H9 (cell line): Measurements from ENCODE around the gene DDI2. TPM values are rescaled to one million over a fixed set of nuclear protein-coding genes. Genes with fewer than 3 reads are reported as not detected.

Experiments used
- DNase-seq: peaks from one replicate; pipeline ENCODE4 v3.0.0-alpha.2; 2017
- H2AFZ ChIP-seq: one replicate; pipeline ENCODE4 v1.6.1; 2013; ENCODE audit warnings: mild to moderate bottlenecking, low read length, control low read depth, moderate library complexity
- H2AK5ac ChIP-seq: 2 replicates; pipeline ENCODE4 v1.6.1; 2013; ENCODE audit warnings: low read length, control low read depth, mixed read lengths; ENCODE audit not compliant: insufficient read length
- H2BK120ac ChIP-seq: one replicate; pipeline ENCODE4 v1.6.1; 2013; ENCODE audit warnings: low read depth, mild to moderate bottlenecking, low read length, control low read depth, inconsistent platforms; ENCODE audit not compliant: poor library complexity, severe bottlenecking
- H2BK12ac ChIP-seq: 2 replicates; pipeline ENCODE4 v1.6.1; 2013; ENCODE audit warnings: low read length, control low read depth, mixed read lengths, low read depth; ENCODE audit not compliant: insufficient read length
- H2BK15ac ChIP-seq: 2 replicates; pipeline ENCODE4 v1.6.1; 2013; ENCODE audit warnings: low read depth, low read length, control low read depth
- H2BK20ac ChIP-seq: one replicate; pipeline ENCODE4 v1.6.1; 2013; ENCODE audit warnings: low read depth, mild to moderate bottlenecking, low read length, control low read depth, inconsistent platforms; ENCODE audit not compliant: poor library complexity, severe bottlenecking
- H2BK5ac ChIP-seq: 2 replicates; pipeline ENCODE4 v1.6.1; 2013; ENCODE audit warnings: low read length, control low read depth, mixed read lengths; ENCODE audit not compliant: insufficient read length
- H3K14ac ChIP-seq: 2 replicates; pipeline ENCODE4 v1.6.1; 2013; ENCODE audit warnings: low read length, control low read depth; ENCODE audit not compliant: insufficient read depth
- H3K18ac ChIP-seq: 2 replicates; pipeline ENCODE4 v1.6.1; 2013; ENCODE audit warnings: low read depth, mild to moderate bottlenecking, mixed read lengths, low read length, control low read depth; ENCODE audit not compliant: insufficient read length
- H3K23ac ChIP-seq: 2 replicates; pipeline ENCODE4 v1.6.1; 2013; ENCODE audit warnings: low read length, control low read depth, mixed read lengths, low read depth; ENCODE audit not compliant: insufficient read length
- H3K23me2 ChIP-seq: 2 replicates; pipeline ENCODE4 v1.6.1; 2013; ENCODE audit warnings: low read depth, mild to moderate bottlenecking, mixed read lengths, low read length, control low read depth; ENCODE audit not compliant: insufficient read length, poor library complexity, severe bottlenecking
- H3K27ac ChIP-seq: 2 replicates; pipeline ENCODE4 v1.5.1; 2013; ENCODE audit warnings: low read length, control low read depth, mixed read lengths, low read depth; ENCODE audit not compliant: insufficient read length
- H3K27me3 ChIP-seq: 2 replicates; pipeline ENCODE4 v1.6.1; 2013; ENCODE audit warnings: low read length, control low read depth, inconsistent platforms; ENCODE audit not compliant: insufficient read depth
- H3K4ac ChIP-seq: 2 replicates; pipeline ENCODE4 v1.6.1; 2013; ENCODE audit warnings: low read depth, mild to moderate bottlenecking, control low read depth, inconsistent platforms, low read length, moderate library complexity
- H3K4me1 ChIP-seq: 2 replicates; pipeline ENCODE4 v1.6.1; 2013; ENCODE audit warnings: low read length, control low read depth, inconsistent platforms; ENCODE audit not compliant: insufficient read depth
- H3K4me2 ChIP-seq: 2 replicates; pipeline ENCODE4 v1.6.1; 2013; ENCODE audit warnings: low read length, control low read depth, mixed read lengths; ENCODE audit not compliant: insufficient read length, insufficient read depth
- H3K56ac ChIP-seq: 2 replicates; pipeline ENCODE4 v1.6.1; 2013; ENCODE audit warnings: low read depth, mild to moderate bottlenecking, mixed read lengths, low read length, control low read depth; ENCODE audit not compliant: insufficient read length
- H3K79me1 ChIP-seq: 2 replicates; pipeline ENCODE4 v1.6.1; 2013; ENCODE audit warnings: low read depth, mild to moderate bottlenecking, moderate library complexity, low read length, control low read depth, inconsistent platforms; ENCODE audit not compliant: insufficient read depth, poor library complexity, severe bottlenecking
- H3K79me2 ChIP-seq: 2 replicates; pipeline ENCODE4 v1.6.1; 2013; ENCODE audit warnings: low read length, control low read depth, inconsistent platforms; ENCODE audit not compliant: insufficient read depth
- H3K9ac ChIP-seq: 2 replicates; pipeline ENCODE4 v1.6.1; 2013; ENCODE audit warnings: low read length, control low read depth, mixed read lengths; ENCODE audit not compliant: insufficient read length; ENCODE audit errors: extremely low read depth
- H3K9me3 ChIP-seq: one replicate; pipeline ENCODE4 v1.6.1; 2013; ENCODE audit warnings: low read depth, low read length, inconsistent platforms; ENCODE audit not compliant: control insufficient read depth
- H3T11ph ChIP-seq: one replicate; pipeline ENCODE4 v1.6.1; 2013; ENCODE audit warnings: mild to moderate bottlenecking, low read length, control low read depth, inconsistent platforms
- H4K20me1 ChIP-seq: one replicate; pipeline ENCODE4 v1.6.1; 2013; ENCODE audit not compliant: control insufficient read depth, insufficient read length, insufficient read depth
- H4K5ac ChIP-seq: 2 replicates; pipeline ENCODE4 v1.6.1; 2013; ENCODE audit warnings: low read depth, mild to moderate bottlenecking, mixed read lengths, low read length, control low read depth; ENCODE audit not compliant: insufficient read length
- H4K8ac ChIP-seq: replicated peaks from 2 replicates; pipeline ENCODE4 v1.6.1; 2013; ENCODE audit warnings: low read length, control low read depth, mixed read lengths, low read depth; ENCODE audit not compliant: insufficient read length
- H4K91ac ChIP-seq: 2 replicates; pipeline ENCODE4 v1.6.1; 2013; ENCODE audit warnings: low read depth, mild to moderate bottlenecking, moderate library complexity, mixed read lengths, low read length, control low read depth; ENCODE audit not compliant: insufficient read length
- H3K27ac Mint-ChIP-seq, 3 experiments: 2 replicates in 2 of 3; 3 replicates in 1 of 3; pipeline ENCODE4 v1.8.0; 2020 to 2021; ENCODE audit warnings: mixed read lengths in 3 of 3, mild to moderate bottlenecking in 1 of 3, moderate library complexity in 1 of 3
- H3K27me3 Mint-ChIP-seq: 2 replicates; pipeline ENCODE4 v1.8.0; 2021; ENCODE audit warnings: low read depth, mild to moderate bottlenecking, moderate library complexity, mixed read lengths
- H3K36me3 Mint-ChIP-seq, 3 experiments: 2 replicates in 2 of 3; 3 replicates in 1 of 3; pipeline ENCODE4 v1.8.0; 2020 to 2021; ENCODE audit warnings: low read depth in 3 of 3, mixed read lengths in 3 of 3; ENCODE audit not compliant: insufficient read depth in 1 of 3
- H3K4me1 Mint-ChIP-seq, 2 experiments: 2 replicates each; pipeline ENCODE4 v1.8.0; 2020; ENCODE audit warnings: mixed read lengths in 2 of 2
- H3K4me3 Mint-ChIP-seq, 2 experiments: 2 replicates in 1 of 2; 3 replicates in 1 of 2; pipeline ENCODE4 v1.8.0; 2020 to 2021; ENCODE audit warnings: mild to moderate bottlenecking in 2 of 2, mixed read lengths in 2 of 2, moderate library complexity in 1 of 2
- H3K9me3 Mint-ChIP-seq, 2 experiments: 2 replicates in 1 of 2; 3 replicates in 1 of 2; pipeline ENCODE4 v1.8.0; 2020; ENCODE audit warnings: mild to moderate bottlenecking in 2 of 2, mixed read lengths in 2 of 2, moderate library complexity in 1 of 2
- CTCF ChIP-seq: fragments of 200-600 bp; sonication (generic); conservative IDR thresholded peaks from 3 replicates; pipeline ENCODE4 v1.8.0; 2021; ENCODE audit warnings: antibody characterized with exemption, mild to moderate bottlenecking
- WGBS: extraction: QIAGEN DNeasy Blood & Tissue Kit; methylation state at CpG from one replicate; pipeline ENCODE4 v1.1.7; 2013; ENCODE audit warnings: missing lambda C conversion rate, low lambda C conversion rate, mixed read lengths; ENCODE audit not compliant: insufficient read length; ENCODE audit errors: extremely low coverage; 5-methylcytosine and 5-hydroxymethylcytosine counted together
- total RNA-seq: library from RNA; stranded (reverse); gene quantifications from 2 replicates; pipeline ENCODE4 v1.2.1, GENCODE V29; 2021

The DDI2 gene
- total RNA-seq, 1 experiment from 2014 or later, result 45.0 TPM

GRCh38 chr1:15570861-15571260 lies 46.4 kb upstream of the DDI2 start:
- Histone ChIP-seq H3K27ac (no peak overlapping the region), H2BK12ac (no peak overlapping the region), H3K27me3 (no peaks in the 10 kb centered on the region), H3K4ac (no peak overlapping the region), H4K8ac (no peak overlapping the region), H3K79me2 (0 out of 2 replicates have a peak, but pooled peaks cover 2% of the 10 kb centered on the region), H3K9ac (no peak overlapping the region), H3K14ac (no peak overlapping the region), H3K9me3 (no peaks in the 10 kb centered on the region), H3K4me1 (no peaks in the 10 kb centered on the region), H3T11ph (no peak overlapping the region), H3K18ac (no peak overlapping the region), H2BK120ac (no peak overlapping the region), H2BK20ac (no peak overlapping the region), H2AK5ac (no peak overlapping the region), H3K56ac (no peak overlapping the region), H2BK5ac (no peak overlapping the region), H2AFZ (no peak overlapping the region), H3K23ac (no peak overlapping the region), H3K4me2 (no peak overlapping the region), H3K23me2 (no peaks in the 10 kb centered on the region), H4K20me1 (no peaks in the 10 kb centered on the region), H4K91ac (no peak overlapping the region), H3K79me1 (no peaks in the 10 kb centered on the region), H4K5ac (no peak overlapping the region), H2BK15ac (no peak overlapping the region)
- Mint-ChIP-seq H3K27ac (no peak overlapping the region), H3K4me3 (no peak overlapping the region), H3K27me3 (no peaks in the 10 kb centered on the region), H3K4me1 (peaks cover 3 to 5% of the 10 kb centered on the region in 2 experiments), H3K36me3 (peaks cover 7 to 51% (median 43%) of the 10 kb centered on the region in 3 experiments; a peak in 5 of 7 replicates), H3K9me3 (no peaks in the 10 kb centered on the region)
- DNase-seq, result no peak
- TF ChIP-seq CTCF, result no peak
- no CpG with 5 or more reads among the region's 1 CpG for WGBS
